Neural cell (in vitro differentiated cells): Measurements from ENCODE around the gene TCL1A. TPM values are rescaled to one million over a fixed set of nuclear protein-coding genes. Genes with fewer than 3 reads are reported as not detected.
"Not testable (repeated sequence)": the region's sequence is repeated elsewhere in the genome, so short reads cannot be mapped to it uniquely, and the experiment has no call there.

Source experiments
- H2AFZ ChIP-seq: fragments of 200-600, 300-800 bp; sonication (generic), shearing (Covaris generic); 2 replicates; pipeline ENCODE4 v1.6.0; 2014; ENCODE audit warnings: low read depth, mild to moderate bottlenecking, antibody characterized with exemption, low read length, moderate library complexity
- H3F3A ChIP-seq: fragments of 200-600 bp; shearing (Covaris generic); 2 replicates; pipeline ENCODE4 v1.6.1; 2016; ENCODE audit warnings: mild to moderate bottlenecking, moderate library complexity, mixed read lengths, antibody characterized with exemption, low read length; ENCODE audit not compliant: insufficient read depth, poor library complexity, severe bottlenecking
- H3K27ac ChIP-seq: fragments of 200-600, 300-800 bp; sonication (generic), shearing (Covaris generic); 2 replicates; pipeline ENCODE4 v1.5.1; 2014; ENCODE audit warnings: mild to moderate bottlenecking, low read length, moderate library complexity
- H3K27me3 ChIP-seq: fragments of 300-800, 200-600 bp; sonication (generic), shearing (Covaris generic); 2 replicates; pipeline ENCODE4 v1.6.0; 2014; ENCODE audit warnings: mild to moderate bottlenecking, low read depth, low read length, moderate library complexity; ENCODE audit not compliant: insufficient read depth
- H3K36me3 ChIP-seq: fragments of 300-800, 200-600 bp; sonication (generic), shearing (Covaris generic); 2 replicates; pipeline ENCODE4 v1.5.1; 2014; ENCODE audit warnings: mild to moderate bottlenecking, antibody characterized with exemption, low read length, moderate library complexity; ENCODE audit not compliant: insufficient read depth
- H3K4me2 ChIP-seq: fragments of 300-800, 200-600 bp; sonication (generic), shearing (Covaris generic); 2 replicates; pipeline ENCODE4 v1.6.0; 2014; ENCODE audit warnings: mild to moderate bottlenecking, low read length
- H3K4me3 ChIP-seq: fragments of 300-800, 200-600 bp; sonication (generic), shearing (Covaris generic); 2 replicates; pipeline ENCODE4 v1.5.1; 2014; ENCODE audit warnings: mild to moderate bottlenecking, low read length, moderate library complexity
- H3K79me2 ChIP-seq: fragments of 200-600 bp; shearing (Covaris generic); replicated peaks from 2 replicates; pipeline ENCODE4 v1.6.0; 2014; ENCODE audit warnings: mild to moderate bottlenecking, low read length, moderate library complexity; ENCODE audit not compliant: insufficient read depth
- H3K9ac ChIP-seq: fragments of 300-800, 200-600 bp; sonication (generic), shearing (Covaris generic); 2 replicates; pipeline ENCODE4 v1.6.1; 2016; ENCODE audit warnings: mild to moderate bottlenecking, low read length, mixed read lengths
- H3K9me2 ChIP-seq: fragments of 200-600 bp; shearing (Covaris generic); 2 replicates; pipeline ENCODE4 v1.6.1; 2016; ENCODE audit warnings: mild to moderate bottlenecking, low read length, mixed read lengths; ENCODE audit not compliant: insufficient read depth
- H3K9me3 ChIP-seq: fragments of 200-600, 300-800 bp; sonication (generic), shearing (Covaris generic); 2 replicates; pipeline ENCODE4 v1.6.1; 2016; ENCODE audit warnings: mild to moderate bottlenecking, mixed run types, low read length, moderate library complexity, mixed read lengths
- H4K20me1 ChIP-seq: fragments of 200-600 bp; shearing (Covaris generic); 2 replicates; pipeline ENCODE4 v1.6.1; 2016; ENCODE audit warnings: mild to moderate bottlenecking, mixed run types; ENCODE audit not compliant: insufficient read depth
- CTCF ChIP-seq: fragments of 450-650 bp; IDR thresholded peaks from 2 replicates; pipeline ENCODE4 v1.5.1; 2014; ENCODE audit warnings: antibody characterized with exemption, mild to moderate bottlenecking, moderate library complexity; ENCODE audit not compliant: poor library complexity, severe bottlenecking
- EP300 ChIP-seq: fragments of 450-650 bp; conservative IDR thresholded peaks from 2 replicates; pipeline ENCODE4 v1.6.1; 2014; ENCODE audit warnings: antibody characterized with exemption, mild to moderate bottlenecking, moderate library complexity; ENCODE audit not compliant: poor library complexity, severe bottlenecking
- EZH2 ChIP-seq: fragments of 200-600, 300-800 bp; shearing (Covaris generic), sonication (generic); IDR thresholded peaks from 2 replicates; pipeline ENCODE4 v1.6.1; 2014; ENCODE audit warnings: antibody characterized with exemption, low read length, borderline replicate concordance, mild to moderate bottlenecking; ENCODE audit not compliant: insufficient read depth, poor library complexity, severe bottlenecking
- MXI1 ChIP-seq: fragments of 450-650 bp; conservative IDR thresholded peaks from 2 replicates; pipeline ENCODE4 v1.6.1; 2014; ENCODE audit warnings: antibody characterized with exemption, mild to moderate bottlenecking; ENCODE audit not compliant: poor library complexity, severe bottlenecking
- POLR2AphosphoS5 ChIP-seq: IDR thresholded peaks from 2 replicates; pipeline ENCODE4 v1.6.1; 2012
- RAD21 ChIP-seq: fragments of 450-650 bp; conservative IDR thresholded peaks from 2 replicates; pipeline ENCODE4 v1.6.1; 2014; ENCODE audit warnings: antibody characterized with exemption, mild to moderate bottlenecking, moderate library complexity
- REST ChIP-seq: IDR thresholded peaks from 2 replicates; pipeline ENCODE4 v1.6.1; 2012; ENCODE audit warnings: borderline replicate concordance
- SMC3 ChIP-seq: fragments of 450-650 bp; conservative IDR thresholded peaks from 2 replicates; pipeline ENCODE4 v1.6.1; 2014; ENCODE audit warnings: antibody characterized with exemption, mild to moderate bottlenecking, moderate library complexity; ENCODE audit not compliant: poor library complexity
- TAF1 ChIP-seq: IDR thresholded peaks from 2 replicates; pipeline ENCODE4 v1.6.1; 2012; ENCODE audit warnings: low read depth
- polyA plus RNA-seq: library from polyadenylated mRNA; depleted of rRNA; stranded (reverse); fragments of >200 nt; gene quantifications from 2 replicates; pipeline ENCODE4 v1.2.3, GENCODE V29; 2014

The TCL1A gene
- polyA plus RNA-seq, 1 donor from 2014 or later: not detected

- H3K9ac ChIP-seq: no peak overlapping the region
- no peak overlapping the region for H3K4me3 ChIP-seq
- no peaks in the 10 kb centered on the region for H3K9me3 ChIP-seq
- TF ChIP-seq POLR2AphosphoS5 (no peak), REST (no peak), RAD21 (no peak), EZH2 (no peak), MXI1 (no peak), TAF1 (no peak), EP300 (no peak), SMC3 (no peak), CTCF (no peak)
- H3K27me3 ChIP-seq: no peaks in the 10 kb centered on the region
- no peaks in the 10 kb centered on the region for H3K9me2 ChIP-seq
- H3F3A ChIP-seq: no peaks in the 10 kb centered on the region
- H3K27ac ChIP-seq: no peak overlapping the region
- no peaks in the 10 kb centered on the region for H3K79me2 ChIP-seq
- no peaks in the 10 kb centered on the region for H3K36me3 ChIP-seq
- H4K20me1 ChIP-seq: no peaks in the 10 kb centered on the region
- H3K4me2 ChIP-seq: no peak overlapping the region
- H2AFZ ChIP-seq: no peak overlapping the region
These were observed 19.3 kb upstream of the TCL1A start for GRCh38 chr14:95733212-95733611.

DNA sequence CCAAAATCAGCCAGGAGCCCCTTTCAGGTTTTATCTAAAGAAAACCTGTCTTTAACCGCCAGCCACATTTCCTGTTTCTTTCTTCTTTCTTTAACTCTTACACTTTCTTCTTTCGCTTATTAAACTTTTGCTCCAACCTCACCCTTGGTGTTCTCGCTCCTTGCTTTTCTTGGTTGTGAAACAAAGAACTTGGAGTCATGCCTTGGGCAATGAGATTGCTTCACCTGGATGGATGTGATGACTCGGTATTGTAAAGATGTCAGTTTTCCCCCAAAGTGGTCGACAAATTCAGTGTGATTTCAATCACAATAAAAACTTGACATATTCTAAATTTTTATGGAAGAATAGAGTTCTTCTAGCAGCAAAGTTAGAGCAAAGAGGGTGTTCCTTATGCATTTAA lies 16.2 kb upstream of the TCL1A start:
- H3K9me3 ChIP-seq: no peaks in the 10 kb centered on the region
- H4K20me1 ChIP-seq: no peaks in the 10 kb centered on the region
- no peak overlapping the region for H3K4me3 ChIP-seq
- H3K9me2 ChIP-seq: no peaks in the 10 kb centered on the region
- H3F3A ChIP-seq: no peaks in the 10 kb centered on the region
- no peaks in the 10 kb centered on the region for H3K36me3 ChIP-seq
- no peak overlapping the region for H3K4me2 ChIP-seq
- TF ChIP-seq TAF1: no peak
- TF ChIP-seq REST: no peak
- no peak for TF ChIP-seq RAD21
- no peak for TF ChIP-seq SMC3
- H3K27me3 ChIP-seq: no peaks in the 10 kb centered on the region
- no peak overlapping the region for H3K9ac ChIP-seq
- H3K79me2 ChIP-seq: no peaks in the 10 kb centered on the region
- H2AFZ ChIP-seq: no peak overlapping the region
- no peak overlapping the region for H3K27ac ChIP-seq

DNA sequence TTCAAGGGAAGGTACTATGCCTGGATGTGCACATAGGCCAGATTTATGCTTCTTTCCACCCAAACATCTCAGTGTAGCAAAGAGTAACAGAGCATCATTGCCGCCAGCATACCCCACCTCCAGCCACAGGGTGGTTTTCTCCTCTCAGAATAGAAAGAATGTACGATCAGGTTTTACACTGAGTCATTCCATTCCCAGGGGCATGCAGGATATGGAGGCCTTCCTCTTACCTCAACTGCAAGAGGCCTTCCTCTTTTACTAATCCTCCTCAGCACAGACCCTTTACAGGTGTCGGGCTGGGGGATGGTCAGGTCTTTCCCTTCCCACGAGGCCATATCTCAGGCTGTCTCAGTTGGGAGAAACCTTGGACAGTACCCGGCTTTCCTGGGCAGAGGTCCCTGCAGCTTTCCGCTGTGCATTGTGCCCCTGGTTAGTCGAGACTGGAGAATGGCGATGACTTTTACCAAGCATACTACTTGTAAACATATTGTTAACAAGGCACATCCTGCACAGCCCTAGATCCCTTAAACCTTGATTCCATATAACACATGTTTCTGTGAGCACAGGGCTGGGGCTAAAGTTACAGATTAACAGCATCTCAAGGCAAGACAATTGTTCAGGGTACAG lies 15.6 kb upstream of the TCL1A start:
- not testable (repeated sequence) for H3K27ac ChIP-seq, H3K4me3 ChIP-seq, H4K20me1 ChIP-seq, H3K9me3 ChIP-seq, H3K4me2 ChIP-seq, H3K79me2 ChIP-seq, H3K9ac ChIP-seq, H3F3A ChIP-seq, H3K36me3 ChIP-seq, H3K9me2 ChIP-seq, H3K27me3 ChIP-seq, H2AFZ ChIP-seq
